NOMO-1 treated with DMSO at 0.1 percent for 48 hours (cell line): ENCODE results near the gene HOXA7.

ENCODE experiments used
- DNase-seq: peaks from one replicate; lab custom pipeline; 2025; ENCODE audit not compliant: unreplicated experiment; lab: John Stamatoyannopoulos, UW

Gene HOXA7

DNA sequence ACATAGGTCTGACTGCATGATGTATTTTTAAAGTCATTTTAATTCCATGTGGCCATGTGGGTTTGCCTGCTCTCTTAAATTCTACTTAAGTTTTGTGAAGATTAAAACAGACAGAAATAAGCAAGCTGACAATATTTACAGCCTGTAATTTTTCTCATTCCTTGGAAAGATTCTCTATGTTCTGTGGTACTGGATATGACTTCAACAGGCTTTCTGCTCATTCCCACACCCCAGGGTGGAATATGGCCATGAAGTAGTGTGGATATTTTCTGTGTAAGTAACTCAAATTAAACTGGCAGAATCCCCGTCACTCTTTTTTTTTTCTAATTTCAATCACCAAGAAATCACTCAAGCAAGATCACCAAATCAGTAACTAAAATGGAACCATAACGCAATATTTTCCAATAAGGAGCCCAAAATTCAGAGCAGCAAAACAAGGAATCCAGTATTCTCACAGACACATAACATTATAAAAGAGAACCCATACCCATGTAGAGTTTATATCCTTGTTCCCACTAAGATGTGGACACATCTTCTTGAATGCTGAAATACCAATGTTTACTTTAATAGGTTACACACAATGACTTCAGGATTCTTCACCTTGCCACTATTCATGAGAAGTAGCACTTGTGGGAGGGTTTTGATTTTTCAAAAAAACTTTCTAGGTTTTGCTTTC lies 18.7 kb downstream of the HOXA7 start:
- DNase-seq = no peak

DNA sequence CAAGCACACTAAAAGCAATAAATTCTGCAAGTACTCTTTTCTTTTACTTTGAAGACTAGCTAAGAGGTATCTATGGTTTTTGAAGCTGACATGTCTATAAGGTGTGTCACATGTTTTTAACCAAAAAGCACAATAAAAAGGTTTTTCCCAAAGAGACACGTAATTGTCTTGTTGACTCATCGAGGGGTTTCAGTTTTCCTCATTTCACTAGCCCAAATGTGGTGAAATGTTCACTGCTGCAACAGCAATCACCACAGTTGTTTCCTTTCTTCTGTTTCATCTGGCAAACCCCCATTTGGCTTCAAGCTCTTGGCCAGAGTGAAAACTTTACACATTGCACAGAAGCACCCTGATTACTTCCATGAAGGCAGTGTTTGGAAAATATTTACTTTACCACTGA lies 22.1 kb downstream of the HOXA7 start:
- peak; percentile 45 for DNase-seq

DNA sequence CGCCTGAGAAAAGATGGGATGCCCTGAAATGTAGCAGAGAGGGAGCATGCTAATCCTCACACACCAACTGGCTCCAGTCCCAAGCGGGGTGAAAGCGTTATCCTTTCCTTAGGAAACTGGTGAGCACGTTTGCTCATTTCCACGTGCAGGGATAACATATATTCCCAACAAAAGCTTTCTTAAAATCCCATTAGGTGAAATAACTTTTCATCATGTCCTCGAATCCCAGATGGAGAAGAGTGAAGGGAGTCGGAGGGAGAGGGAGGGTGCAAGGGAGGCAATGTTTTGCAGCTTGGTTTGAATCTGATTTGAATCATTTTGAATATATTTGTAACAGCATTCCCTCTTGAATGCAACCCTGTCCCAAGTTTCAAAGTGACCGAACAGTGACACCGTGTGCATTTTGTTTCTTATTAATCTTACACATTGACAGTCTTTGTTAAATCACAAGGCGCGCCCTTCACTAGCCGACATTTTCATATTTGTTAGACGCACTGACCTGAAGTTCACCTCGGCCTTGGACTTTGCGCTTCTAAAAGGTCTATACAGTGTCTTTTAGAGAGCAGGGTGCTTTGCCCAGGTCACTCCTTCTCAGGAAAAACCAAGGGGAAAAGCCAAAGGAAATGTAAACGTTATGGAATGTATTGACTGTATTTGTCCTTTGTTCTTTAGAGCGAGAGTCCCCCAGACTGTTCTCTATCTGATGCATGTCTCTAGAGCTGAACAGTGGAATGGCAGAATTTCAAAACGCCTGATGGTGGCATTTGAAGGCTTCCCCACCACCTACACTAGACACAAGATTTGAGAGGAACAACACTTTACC lies 22.9 kb downstream of the HOXA7 start:
- no peak for DNase-seq

DNA sequence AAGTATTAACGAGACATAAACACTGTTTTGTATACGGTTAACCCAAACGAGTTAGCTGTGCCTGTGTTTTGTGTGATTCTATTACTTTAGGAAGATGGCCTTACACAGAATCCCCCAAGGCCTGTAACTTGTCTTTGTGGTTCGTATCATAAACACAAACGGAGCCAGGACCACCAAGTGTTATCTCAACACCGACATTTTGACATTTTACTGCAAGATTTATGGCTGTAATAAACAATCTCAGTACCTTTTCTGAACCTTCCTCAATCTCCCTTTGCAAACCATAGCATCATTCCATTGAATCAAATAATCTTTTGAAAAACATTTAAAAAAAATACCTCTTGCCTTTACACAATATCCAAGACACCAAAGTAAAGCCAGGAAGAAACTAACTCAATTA lies 23.5 kb downstream of the HOXA7 start:
- DNase-seq = no peak

DNA sequence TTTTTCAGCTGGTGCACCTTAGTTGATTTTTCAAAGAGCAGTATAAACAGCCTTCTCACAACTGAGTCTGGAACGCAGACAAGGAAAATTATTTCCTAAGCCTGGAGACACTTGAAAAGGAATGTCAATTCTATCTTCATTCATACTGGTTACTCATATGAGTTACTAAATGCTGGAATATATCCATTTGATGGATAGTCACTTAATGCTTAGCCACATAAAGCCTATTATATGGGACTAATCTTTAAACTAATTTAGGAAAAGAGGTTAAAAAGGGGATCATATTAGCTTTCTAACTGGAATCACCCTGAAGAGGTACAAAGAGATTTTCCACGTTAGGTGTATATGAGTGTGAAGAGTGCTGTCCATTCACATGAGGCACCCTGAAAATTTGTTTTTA lies 24.3 kb downstream of the HOXA7 start:
- no peak for DNase-seq

DNA sequence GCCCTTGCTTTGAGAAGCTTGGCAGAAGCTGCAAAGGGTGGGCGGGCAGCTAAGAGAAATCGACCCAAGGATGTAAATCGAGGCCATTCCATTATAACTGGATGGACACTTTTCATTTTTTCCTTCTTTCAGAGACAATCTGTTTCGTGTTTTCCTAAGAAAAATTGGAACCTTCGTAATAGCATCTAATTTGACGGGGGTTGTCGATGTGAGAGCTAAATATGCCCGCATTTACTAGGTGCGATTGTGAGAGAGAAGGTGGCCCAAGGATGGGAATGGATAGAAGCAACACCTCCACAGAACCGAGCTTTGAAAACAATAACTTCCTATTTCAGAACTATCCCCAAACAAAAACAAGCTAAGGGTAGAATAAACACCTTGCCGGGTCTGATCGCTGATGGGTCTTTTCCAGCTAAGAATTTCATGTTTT lies 25.1 kb downstream of the HOXA7 start:
- DNase-seq = no peak

DNA sequence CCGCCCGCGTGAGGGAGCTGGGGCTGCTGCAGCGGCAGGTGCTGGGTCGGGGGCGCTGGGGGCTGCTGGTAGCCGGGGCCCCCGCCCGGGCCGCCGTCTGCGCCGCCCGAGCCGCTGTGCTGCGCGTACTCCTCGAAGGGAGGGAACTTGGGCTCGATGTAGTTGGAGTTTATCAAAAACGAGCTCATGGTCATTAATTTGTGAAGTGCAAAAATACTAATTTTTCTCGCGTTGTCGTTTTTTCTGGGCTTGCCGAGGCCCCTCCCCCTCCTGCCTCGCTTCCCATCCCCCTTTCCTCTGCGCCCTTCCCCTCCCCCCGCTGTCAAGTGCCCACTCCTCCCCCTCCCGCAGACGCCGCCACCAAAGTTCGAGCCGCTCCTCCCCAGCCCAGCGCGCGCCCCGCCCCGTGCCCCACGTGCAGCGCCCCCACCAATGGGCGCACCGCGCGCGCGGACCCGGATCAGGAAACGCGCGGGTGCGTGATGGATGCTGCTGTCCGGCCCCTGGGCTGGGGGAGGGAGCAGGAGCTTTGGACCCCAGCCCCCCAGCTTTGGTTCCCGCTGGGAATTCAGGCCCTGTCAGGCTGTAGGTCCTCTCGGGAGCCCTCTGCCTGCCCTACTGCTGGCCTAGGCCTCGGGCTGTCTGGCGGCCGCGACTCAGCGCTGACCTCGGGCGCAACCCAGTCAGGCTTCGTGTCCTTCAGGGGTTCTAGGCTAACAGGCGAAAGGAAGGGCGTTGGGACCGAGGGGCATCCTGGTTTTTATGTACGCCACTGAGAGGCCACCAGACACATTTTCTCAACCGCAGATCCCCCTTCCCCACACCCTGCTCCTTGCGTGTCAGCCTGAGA lies 25.7 kb downstream of the HOXA7 start, which contains the start of gene HOXA4:
TSS of gene HOXA4 (minus strand) at position 218 of the 850 bp plus-strand sequence. CDS start at position 194, 24 bp downstream.
- DNase-seq = no peak

DNA sequence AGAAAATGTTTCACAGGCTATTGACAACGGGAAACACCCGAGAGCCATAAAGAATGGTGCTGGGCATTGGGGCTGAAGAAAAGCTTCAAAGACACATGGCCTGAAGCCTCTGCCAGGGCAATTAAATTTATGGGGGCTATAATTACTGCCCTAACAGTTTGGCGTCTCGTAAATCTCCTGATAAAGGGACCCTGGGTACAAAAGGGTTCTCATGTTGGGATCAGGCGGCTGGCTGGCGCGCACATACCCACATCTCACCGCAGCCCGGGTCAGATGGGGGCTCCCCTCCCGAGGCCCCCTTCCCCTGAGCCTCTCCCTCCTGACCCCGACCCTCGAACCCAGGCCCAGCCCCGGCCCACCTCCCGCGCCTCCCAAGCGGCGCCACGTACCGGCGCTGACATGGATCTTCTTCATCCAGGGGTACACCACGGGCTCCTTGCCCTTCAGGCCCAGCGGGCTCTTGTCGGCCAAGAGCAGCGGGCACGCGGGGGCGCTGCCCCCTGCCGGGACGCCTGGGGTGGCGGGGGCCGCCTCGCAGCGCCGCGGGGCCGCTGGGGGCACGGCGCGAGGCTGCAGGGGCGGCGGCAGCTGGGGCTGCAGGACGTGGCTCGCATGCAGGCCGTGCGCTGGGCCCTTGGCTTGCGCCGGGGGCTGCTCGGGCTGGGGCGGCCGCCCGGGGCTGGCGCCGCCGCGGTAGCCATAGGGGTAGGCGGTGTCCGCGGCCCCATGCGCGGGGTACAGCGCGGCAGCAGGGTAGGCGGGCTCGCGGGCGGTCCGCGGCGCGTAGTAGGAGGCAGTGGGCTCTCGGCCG lies 26.5 kb downstream of the HOXA7 start:
- DNase-seq = no peak

DNA sequence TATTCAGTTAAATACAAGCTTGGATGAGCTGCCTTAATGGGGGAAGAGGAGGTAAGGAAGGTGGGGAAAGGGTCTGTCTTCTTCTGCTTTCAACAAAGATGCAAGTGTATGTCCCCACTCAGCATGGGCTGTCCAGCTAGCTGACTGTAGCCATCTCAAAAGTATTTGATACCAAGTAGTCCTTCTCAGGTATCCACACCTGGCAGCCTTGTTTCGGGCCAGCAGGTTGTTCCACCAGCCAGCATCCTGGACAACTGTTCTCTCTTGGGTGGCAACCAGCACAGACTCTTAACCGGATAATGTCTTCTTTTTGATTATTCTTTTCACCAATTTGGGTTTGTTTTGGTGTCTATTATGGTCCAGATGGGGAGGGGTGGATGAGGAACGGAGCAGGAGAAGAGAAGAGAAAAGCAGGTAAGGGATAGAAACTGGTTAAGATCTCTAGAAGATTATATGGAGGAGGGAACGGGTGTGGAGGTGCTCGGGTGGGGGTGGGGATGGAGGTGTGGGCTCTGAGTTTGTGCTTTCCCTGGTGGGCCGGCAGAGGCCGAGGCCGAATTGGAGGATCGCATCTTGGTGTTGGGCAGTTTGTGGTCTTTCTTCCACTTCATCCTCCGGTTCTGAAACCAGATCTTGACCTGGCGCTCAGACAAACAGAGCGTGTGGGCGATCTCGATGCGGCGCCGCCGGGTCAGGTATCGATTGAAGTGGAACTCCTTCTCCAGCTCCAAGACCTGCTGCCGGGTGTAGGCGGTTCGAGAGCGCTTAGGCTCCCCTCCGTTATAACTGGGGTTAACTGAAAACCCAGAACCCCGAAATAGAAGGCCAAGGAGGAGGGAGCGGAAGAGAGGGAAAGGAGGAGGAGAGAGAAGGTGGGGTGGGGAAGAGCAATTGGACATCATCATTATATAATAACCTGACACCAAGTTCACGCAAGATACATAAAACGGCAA lies 27.4 kb downstream of the HOXA7 start:
- no peak for DNase-seq

DNA sequence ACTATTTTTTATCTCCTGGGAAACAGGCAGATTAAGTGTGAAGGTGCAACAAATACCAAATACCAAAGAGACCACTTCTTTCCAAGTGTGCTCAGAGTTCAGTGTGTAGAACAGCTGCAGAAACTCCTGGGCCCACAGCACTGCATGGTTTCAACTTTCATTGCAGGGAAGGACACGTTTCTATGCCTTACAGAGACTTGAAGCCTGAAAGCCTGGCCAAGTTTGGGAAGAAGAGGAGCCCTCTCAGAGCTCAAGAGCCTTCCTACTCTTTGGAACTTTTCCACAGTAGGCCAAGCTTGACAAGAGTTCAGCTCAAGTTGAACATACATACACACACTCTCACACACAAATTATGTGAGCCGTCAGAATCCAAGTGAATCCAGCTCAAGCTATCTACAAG lies 28.4 kb downstream of the HOXA7 start:
- no peak for DNase-seq

DNA sequence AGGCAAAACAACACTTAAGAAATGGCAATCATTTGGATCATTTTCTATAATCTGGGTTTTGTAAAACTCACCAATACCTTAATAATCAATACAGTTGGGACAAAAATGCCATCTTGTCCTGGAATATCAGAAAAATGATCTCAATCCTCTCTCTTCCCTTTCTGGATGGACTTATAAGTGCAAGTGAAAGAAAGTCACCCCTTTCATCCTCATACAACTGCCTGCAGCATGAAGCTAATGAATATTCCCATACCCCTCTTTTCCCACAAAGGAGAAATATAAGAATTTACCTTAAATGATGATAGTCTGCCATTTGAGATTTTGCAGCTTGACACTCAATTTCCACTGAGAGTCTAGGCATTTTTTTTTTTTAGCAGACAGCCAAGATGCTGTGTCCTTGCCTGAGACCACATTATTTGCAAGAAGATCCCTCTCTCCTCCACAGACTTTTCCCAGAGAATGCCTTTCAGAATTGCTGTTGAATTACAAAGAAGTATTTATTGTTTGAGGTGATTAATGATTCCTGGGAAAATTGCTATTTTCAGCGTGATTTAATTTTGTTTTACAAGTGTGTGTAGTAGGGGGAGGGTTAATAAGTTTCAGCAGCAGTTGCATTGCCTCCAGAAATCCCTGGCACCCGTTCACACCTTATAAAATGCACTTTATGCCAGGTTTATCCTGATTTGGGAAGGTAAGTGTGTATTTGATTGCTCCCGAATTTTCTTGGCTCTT lies 29.7 kb downstream of the HOXA7 start:
- DNase-seq = no peak

DNA sequence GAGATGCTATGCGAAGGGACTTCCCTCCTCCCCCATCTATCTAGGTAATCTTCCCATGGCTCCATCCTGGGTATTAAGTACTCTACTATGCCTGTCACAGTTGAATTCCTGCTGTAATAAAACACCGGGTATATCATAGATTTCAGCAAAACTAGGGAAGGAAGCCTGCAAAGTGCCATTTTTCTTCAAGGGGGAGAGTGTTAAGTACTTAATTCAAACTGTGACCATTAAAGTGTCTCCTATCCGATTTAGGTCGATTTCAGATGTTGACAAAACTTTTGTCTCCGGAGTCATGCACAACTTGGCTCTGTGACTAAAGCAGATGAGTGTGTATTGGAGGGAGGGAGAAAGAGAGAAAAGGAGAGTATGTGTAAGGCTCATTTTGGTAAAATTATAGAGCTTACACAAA lies 30.5 kb downstream of the HOXA7 start:
- DNase-seq = no peak

DNA sequence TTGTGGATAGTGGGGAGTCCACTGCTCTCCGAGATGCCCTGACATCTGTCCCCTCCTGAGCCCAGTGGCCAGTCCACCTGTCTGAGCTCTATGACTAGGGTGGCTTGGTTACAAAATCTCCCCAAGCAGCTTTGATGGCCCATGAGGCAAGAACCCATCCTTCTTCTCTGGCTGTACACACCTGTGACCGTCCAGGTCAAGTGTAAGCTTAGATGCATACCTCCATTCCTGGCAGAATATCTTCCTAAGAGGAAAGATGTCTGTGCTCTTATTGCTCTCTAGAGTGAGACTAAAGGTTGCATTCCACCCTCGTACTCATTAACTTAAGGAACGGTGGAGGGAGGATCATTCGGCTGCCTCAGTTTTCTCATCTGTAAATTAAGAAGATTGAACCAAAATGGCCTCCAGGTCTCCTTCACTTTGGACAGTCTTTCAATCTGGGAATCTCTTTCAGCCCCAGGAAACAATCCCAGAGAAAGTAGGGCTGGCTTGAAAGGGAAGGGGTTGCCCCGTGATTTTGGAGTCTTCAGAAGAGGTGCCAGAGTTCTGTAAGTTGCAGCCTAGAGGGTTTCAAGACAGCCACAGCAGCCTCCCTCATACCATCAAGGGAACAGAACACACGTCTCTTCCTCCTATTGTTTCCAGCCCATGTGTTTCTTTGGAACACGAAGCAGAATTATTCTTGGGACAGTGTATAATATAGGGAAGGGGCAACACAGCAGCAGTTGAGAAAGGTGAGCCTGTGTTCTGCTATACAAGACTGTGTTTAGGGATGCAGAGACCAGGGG lies 31.4 kb downstream of the HOXA7 start:
- no peak for DNase-seq

DNA sequence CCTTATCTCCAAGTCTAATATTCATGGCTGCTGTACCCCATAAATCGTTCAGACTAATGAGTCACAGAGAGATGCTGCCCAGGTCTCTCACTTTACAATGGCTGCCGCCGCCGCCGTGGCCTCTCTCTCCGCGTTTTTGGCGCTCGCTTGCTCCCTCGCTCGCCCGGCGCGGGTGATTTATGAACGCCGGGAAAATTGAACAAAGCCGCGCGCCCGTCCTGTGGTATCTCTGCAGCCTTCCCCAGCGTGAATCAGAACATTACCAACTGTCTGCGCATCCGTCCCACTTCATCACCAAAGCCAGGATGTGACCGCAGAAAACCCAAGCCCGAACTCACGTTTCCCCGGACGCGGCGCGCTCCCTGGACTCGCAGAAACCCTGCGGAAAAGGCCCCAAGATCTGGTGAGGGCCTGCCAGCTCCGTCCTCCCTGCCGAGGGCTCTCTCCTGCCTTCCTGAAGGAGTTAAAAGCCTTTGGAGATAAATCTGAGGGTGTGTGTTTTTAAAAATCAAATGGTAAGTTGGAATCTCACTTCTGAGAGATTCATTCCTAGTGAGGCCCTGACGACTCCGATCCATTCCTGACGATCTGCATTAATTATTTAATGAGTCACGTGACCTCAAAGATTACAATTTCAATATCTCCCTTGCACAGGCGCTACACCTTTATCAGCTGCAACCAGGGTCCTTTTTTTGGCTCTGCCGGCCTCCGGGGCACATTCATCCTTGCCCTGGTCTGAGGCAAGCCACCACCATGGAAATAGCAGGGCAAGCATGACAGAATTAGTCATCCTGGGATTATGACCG lies 32.2 kb downstream of the HOXA7 start:
- no peak for DNase-seq

DNA sequence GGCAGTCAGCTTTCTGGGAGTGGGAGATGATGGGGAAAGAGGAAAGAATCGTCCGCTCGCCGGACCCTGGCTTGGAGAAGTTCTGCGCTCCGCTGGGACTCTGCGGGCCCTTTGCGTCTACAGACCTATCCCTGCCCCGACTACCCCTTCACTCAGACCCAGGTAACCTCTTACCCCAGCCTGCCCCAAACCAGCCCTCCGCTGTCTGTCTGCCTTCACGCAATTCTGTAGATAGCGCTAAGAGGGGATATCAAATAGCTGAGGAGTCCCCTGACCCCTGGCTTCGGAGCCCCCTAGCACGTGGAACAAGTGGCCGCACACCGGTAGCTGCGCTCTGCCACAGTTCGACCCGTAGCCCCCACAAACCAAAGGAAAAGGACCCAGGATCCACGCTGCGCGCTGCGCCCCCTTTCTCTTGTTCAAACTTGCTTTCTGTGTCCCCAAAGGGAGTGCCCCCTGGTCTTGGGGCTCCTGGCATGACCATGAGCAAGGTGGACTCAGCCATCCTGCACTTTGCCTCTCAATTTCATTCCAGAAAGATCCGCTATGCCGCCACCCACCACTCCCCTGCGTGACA lies 32.9 kb downstream of the HOXA7 start:
- no peak for DNase-seq

DNA sequence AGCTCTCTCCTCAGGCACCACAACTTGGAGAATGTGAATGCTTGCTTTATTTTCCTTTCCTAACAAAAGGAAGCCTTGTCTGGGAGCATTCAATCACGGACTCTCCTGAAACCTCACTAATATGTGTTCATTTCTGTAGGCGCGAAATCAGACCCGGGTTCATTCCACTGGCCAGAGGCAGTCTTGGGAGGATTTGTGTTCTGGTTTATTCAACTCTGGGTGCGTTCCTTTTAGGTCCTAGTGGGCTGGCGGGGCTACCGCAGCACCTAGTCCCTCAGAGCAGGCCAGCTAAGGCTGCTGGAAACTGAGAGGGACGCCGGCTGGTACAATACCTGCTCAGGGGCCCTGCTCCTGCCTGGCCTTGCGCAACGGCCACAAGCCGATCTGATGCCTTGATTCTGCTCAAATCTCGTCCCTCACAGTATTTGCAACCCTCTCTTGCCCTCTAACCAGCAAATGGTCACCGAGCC lies 33.4 kb downstream of the HOXA7 start:
- no peak for DNase-seq
